ENCODE results near the gene MFAP3. TPM values are rescaled to one million over a fixed set of nuclear protein-coding genes. Genes with fewer than 3 reads are reported as not detected.

MFAP3 gene
- total RNA-seq, 4 donors from 2014 or later = 19.8 to 58.7 (median 35.9) TPM

Other genes with a start within 250 kb of the MFAP3 start
- 10 to 100 TPM; 10.2 to 39.3 (median 16.3) TPM for gene FAM114A2, start 57 bp upstream of the MFAP3 start, total RNA-seq
- 10 to 100 TPM; 35.9 to 59.4 (median 46.8) TPM for gene GALNT10, start 151.8 kb downstream of the MFAP3 start, total RNA-seq

Measured in Peyer's patch (tissue), 4 donors.